ENCODE data around the gene PLAC1.
A peak's percentile ranks its signal among the peaks of the same experiment; 100 is the strongest.

Gene PLAC1

DNA sequence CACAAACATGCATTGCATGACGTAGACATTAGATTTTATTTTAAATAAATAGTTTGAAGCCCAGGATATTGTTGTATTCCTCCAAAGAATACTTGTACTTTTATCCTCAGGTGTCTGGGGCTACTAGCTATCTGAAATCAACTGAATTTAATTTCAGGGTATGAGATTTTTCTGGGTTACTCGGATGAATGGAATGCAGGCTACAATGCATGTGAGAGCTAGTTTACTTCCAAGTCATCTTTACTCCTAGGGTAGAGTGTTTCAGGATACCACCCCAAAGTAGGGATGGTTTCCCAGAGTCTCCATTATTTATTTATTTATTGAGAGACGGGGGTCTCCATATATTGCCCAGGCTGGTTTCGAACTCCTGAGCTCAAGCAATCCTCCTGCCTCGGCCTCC lies 131.9 kb downstream of the PLAC1 start:
- Histone ChIP-seq H3K9me2 (replicated peaks; ENCODE audit: control insufficient read depth, low read length) (no peaks in the 10 kb centered on the region), H3K27ac (ENCODE audit: low read depth, low read length) (no peak overlapping the region), H3K27me3 (ENCODE audit: control insufficient read depth, low read length) (no peaks in the 10 kb centered on the region), H3K4me3 (ENCODE audit: low read length) (no peak overlapping the region), H3F3A (ENCODE audit: control insufficient read depth, insufficient read depth) (no peaks in the 10 kb centered on the region), H4K20me1 (ENCODE audit: control insufficient read depth, insufficient read depth, low read depth, low read length) (no peaks in the 10 kb centered on the region), H3K4me2 (ENCODE audit: low read length) (no peak overlapping the region), H3K9me3 (ENCODE audit: control insufficient read depth, insufficient read depth, low read length) (no peaks in the 10 kb centered on the region), H3K36me3 (ENCODE audit: control insufficient read depth, low read length) (no peaks in the 10 kb centered on the region), H3K4me1 (ENCODE audit: control insufficient read depth, low read length) (no peaks in the 10 kb centered on the region), H3K79me2 (ENCODE audit: control insufficient read depth, low read length) (no peaks in the 10 kb centered on the region)
- no peak for TF ChIP-seq EZH2phosphoT487 (IDR thresholded peaks at IDR 0.05; ENCODE audit: borderline replicate concordance, low read length)

DNA sequence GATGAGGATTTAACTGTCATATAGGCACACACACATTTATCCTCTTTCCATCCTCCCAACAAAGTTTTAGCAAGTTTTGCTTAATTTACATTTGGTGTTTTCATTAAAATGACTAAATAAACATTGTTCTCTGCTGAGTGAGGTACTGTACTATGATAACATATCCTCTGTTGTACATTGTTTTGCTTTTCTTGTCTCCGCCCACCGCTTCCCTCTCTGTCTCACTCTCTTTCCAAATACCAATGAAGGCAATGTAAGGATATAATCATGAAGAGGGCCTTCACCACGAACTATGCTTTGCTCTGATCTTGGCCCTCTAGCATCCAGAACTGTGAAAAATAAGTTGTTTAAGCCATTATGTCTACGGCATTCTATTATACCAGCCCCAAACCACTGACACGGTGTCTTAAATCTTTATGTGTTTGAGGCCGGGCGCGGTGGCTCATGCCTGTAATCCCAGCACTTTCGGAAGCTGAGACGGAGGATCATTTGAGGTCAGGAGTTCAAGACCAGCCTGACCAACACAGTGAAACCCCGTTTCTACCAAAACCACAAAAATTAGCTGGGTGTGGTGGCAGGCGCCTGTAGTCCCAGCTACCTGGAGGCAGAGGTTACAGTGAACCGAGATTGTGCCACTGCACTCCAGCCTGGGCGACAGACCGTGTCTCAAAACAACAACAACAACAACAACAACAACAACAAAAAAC lies 133.0 kb downstream of the PLAC1 start:
- Histone ChIP-seq H3F3A (ENCODE audit: control insufficient read depth, insufficient read depth) (no peaks in the 10 kb centered on the region), H3K27me3 (ENCODE audit: control insufficient read depth, low read length) (no peaks in the 10 kb centered on the region), H3K9me3 (ENCODE audit: control insufficient read depth, insufficient read depth, low read length) (no peaks in the 10 kb centered on the region), H3K36me3 (ENCODE audit: control insufficient read depth, low read length) (no peaks in the 10 kb centered on the region), H3K4me2 (ENCODE audit: low read length) (no peak overlapping the region), H4K20me1 (ENCODE audit: control insufficient read depth, insufficient read depth, low read depth, low read length) (no peaks in the 10 kb centered on the region), H3K4me1 (ENCODE audit: control insufficient read depth, low read length) (no peaks in the 10 kb centered on the region), H3K4me3 (ENCODE audit: low read length) (no peak overlapping the region), H3K9me2 (replicated peaks; ENCODE audit: control insufficient read depth, low read length) (no peaks in the 10 kb centered on the region), H3K79me2 (ENCODE audit: control insufficient read depth, low read length) (no peaks in the 10 kb centered on the region), H3K27ac (ENCODE audit: low read depth, low read length) (no peak overlapping the region)
- TF ChIP-seq EZH2phosphoT487 (IDR thresholded peaks at IDR 0.05; ENCODE audit: borderline replicate concordance, low read length) = no peak
- no peak for TF ChIP-seq CTCF (IDR thresholded peaks at IDR 0.05; ENCODE audit: low read depth, low read length, poor library complexity, severe bottlenecking)

DNA sequence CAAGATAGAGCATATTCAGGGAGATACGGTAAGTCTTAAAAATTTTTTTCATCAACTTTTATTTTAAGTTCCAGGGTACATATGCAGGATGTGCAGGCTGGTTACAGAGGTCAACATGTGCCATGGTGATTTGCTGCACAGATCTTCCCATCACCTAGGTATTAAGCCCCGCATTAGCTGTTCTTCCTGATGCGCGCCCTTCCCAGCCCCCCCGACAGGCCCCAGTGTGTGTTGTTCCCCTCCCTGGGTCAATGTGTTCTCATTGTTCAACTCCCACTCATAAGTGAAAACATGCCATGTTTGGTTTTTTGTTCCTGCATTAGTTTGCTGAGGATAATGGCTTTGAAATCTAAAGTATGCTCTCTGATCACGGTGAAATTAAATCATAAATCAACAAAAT lies 134.1 kb downstream of the PLAC1 start:
- no peaks in the 10 kb centered on the region for H3K9me2 ChIP-seq (replicated peaks; ENCODE audit: control insufficient read depth, low read length)
- no peaks in the 10 kb centered on the region for H3K4me1 ChIP-seq (ENCODE audit: control insufficient read depth, low read length)
- H3K27ac ChIP-seq (ENCODE audit: low read depth, low read length) = no peak overlapping the region
- no peaks in the 10 kb centered on the region for H4K20me1 ChIP-seq (ENCODE audit: control insufficient read depth, insufficient read depth, low read depth, low read length)
- no peaks in the 10 kb centered on the region for H3K79me2 ChIP-seq (ENCODE audit: control insufficient read depth, low read length)
- H3K9me3 ChIP-seq (ENCODE audit: control insufficient read depth, insufficient read depth, low read length) = no peaks in the 10 kb centered on the region
- H3F3A ChIP-seq (ENCODE audit: control insufficient read depth, insufficient read depth) = no peaks in the 10 kb centered on the region
- no peak for TF ChIP-seq EZH2phosphoT487 (IDR thresholded peaks at IDR 0.05; ENCODE audit: borderline replicate concordance, low read length)
- no peak for TF ChIP-seq CTCF (IDR thresholded peaks at IDR 0.05; ENCODE audit: low read depth, low read length, poor library complexity, severe bottlenecking)
- no peaks in the 10 kb centered on the region for H3K27me3 ChIP-seq (ENCODE audit: control insufficient read depth, low read length)
- H3K4me2 ChIP-seq (ENCODE audit: low read length) = no peak overlapping the region
- H3K4me3 ChIP-seq (ENCODE audit: low read length) = no peak overlapping the region
- H3K36me3 ChIP-seq (ENCODE audit: control insufficient read depth, low read length) = no peaks in the 10 kb centered on the region

GRCh38 chrX:134520860-134521390 lies 137.3 kb downstream of the PLAC1 start:
- H3K27ac ChIP-seq (ENCODE audit: low read depth, low read length) = no peak overlapping the region
- H3K4me1 ChIP-seq (ENCODE audit: control insufficient read depth, low read length) = no peaks in the 10 kb centered on the region
- H3K36me3 ChIP-seq (ENCODE audit: control insufficient read depth, low read length) = no peaks in the 10 kb centered on the region
- H3K4me2 ChIP-seq (ENCODE audit: low read length) = no peak overlapping the region
- TF ChIP-seq EZH2phosphoT487 (IDR thresholded peaks at IDR 0.05; ENCODE audit: borderline replicate concordance, low read length) = no peak
- TF ChIP-seq CTCF (IDR thresholded peaks at IDR 0.05; ENCODE audit: low read depth, low read length, poor library complexity, severe bottlenecking) = peak; percentile 39
- H3F3A ChIP-seq (ENCODE audit: control insufficient read depth, insufficient read depth) = no peaks in the 10 kb centered on the region
- no peaks in the 10 kb centered on the region for H3K79me2 ChIP-seq (ENCODE audit: control insufficient read depth, low read length)
- no peaks in the 10 kb centered on the region for H3K9me2 ChIP-seq (replicated peaks; ENCODE audit: control insufficient read depth, low read length)
- no peak overlapping the region for H3K4me3 ChIP-seq (ENCODE audit: low read length)
- no peaks in the 10 kb centered on the region for H3K27me3 ChIP-seq (ENCODE audit: control insufficient read depth, low read length)
- no peaks in the 10 kb centered on the region for H4K20me1 ChIP-seq (ENCODE audit: control insufficient read depth, insufficient read depth, low read depth, low read length)
- H3K9me3 ChIP-seq (ENCODE audit: control insufficient read depth, insufficient read depth, low read length) = no peaks in the 10 kb centered on the region
